ENCODE data around the gene LRRC74A.

The LRRC74A gene

DNA sequence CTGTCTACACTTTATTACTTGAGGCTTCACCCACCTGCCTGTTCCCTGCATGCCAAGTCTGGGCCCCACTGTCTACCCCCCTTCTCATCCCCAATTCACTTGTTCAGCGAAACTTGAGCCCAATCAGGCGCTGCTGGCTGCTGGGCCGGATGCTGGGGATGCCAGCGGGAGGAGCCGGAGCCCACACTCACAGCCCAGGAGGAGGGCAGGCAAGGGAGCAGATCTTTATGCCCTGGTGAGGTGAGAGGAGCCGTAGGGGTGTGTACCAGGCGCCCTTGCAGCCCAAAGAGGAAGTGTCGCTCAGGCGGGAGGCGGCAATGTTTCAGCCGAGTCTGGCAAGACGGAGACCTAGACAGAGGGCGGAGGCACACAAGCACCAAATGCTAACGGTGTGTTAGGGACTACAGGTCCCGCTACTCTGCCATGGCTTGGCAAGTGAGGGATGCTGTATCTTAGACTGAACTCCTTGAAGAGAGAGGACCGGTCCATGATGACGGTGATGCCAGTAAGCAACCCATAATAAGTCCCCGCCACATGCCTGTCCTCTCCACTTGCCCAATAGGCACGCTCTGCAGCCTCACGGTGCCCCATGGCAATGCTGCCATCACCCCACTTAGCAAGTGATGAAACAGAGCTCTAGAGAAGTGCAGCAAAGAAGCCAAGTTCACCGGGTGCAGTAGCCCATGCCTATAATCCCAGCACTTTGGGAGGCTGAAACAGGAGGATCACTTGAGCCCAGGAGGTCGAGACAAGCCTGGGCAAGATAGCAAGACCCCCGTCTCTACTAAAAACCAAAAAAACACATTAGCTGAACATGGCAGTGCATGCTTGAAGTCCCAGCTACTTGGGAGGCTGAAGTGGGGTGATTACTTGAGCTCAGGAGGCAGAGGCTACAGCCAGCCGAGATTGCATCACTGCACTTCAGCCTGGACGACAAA lies 41.6 kb downstream of the LRRC74A start:
- TF ChIP-seq TAF1 (IDR thresholded peaks at IDR 0.05; ENCODE audit: borderline replicate concordance, insufficient read depth, low read length), result no peak
- no peak for TF ChIP-seq FOXP2 (optimal IDR thresholded peaks at IDR 0.05; ENCODE audit: borderline replicate concordance, extremely low read depth, extremely low read length, insufficient read depth)
- no peak for TF ChIP-seq SIN3A (IDR thresholded peaks at IDR 0.05; ENCODE audit: borderline replicate concordance, insufficient read depth, low read length)
- TF ChIP-seq, protein P1, sequence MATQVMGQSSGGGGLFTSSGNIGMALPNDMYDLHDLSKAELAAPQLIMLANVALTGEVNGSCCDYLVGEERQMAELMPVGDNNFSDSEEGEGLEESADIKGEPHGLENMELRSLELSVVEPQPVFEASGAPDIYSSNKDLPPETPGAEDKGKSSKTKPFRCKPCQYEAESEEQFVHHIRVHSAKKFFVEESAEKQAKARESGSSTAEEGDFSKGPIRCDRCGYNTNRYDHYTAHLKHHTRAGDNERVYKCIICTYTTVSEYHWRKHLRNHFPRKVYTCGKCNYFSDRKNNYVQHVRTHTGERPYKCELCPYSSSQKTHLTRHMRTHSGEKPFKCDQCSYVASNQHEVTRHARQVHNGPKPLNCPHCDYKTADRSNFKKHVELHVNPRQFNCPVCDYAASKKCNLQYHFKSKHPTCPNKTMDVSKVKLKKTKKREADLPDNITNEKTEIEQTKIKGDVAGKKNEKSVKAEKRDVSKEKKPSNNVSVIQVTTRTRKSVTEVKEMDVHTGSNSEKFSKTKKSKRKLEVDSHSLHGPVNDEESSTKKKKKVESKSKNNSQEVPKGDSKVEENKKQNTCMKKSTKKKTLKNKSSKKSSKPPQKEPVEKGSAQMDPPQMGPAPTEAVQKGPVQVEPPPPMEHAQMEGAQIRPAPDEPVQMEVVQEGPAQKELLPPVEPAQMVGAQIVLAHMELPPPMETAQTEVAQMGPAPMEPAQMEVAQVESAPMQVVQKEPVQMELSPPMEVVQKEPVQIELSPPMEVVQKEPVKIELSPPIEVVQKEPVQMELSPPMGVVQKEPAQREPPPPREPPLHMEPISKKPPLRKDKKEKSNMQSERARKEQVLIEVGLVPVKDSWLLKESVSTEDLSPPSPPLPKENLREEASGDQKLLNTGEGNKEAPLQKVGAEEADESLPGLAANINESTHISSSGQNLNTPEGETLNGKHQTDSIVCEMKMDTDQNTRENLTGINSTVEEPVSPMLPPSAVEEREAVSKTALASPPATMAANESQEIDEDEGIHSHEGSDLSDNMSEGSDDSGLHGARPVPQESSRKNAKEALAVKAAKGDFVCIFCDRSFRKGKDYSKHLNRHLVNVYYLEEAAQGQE (IDR thresholded peaks at IDR 0.05; ENCODE audit: insufficient read depth in 1 of 2, low read depth in 2 of 2, low read length in 2 of 2), result no peak
- no peak for TF ChIP-seq POLR2AphosphoS5 (IDR thresholded peaks at IDR 0.05; ENCODE audit: low read depth, low read length)

DNA sequence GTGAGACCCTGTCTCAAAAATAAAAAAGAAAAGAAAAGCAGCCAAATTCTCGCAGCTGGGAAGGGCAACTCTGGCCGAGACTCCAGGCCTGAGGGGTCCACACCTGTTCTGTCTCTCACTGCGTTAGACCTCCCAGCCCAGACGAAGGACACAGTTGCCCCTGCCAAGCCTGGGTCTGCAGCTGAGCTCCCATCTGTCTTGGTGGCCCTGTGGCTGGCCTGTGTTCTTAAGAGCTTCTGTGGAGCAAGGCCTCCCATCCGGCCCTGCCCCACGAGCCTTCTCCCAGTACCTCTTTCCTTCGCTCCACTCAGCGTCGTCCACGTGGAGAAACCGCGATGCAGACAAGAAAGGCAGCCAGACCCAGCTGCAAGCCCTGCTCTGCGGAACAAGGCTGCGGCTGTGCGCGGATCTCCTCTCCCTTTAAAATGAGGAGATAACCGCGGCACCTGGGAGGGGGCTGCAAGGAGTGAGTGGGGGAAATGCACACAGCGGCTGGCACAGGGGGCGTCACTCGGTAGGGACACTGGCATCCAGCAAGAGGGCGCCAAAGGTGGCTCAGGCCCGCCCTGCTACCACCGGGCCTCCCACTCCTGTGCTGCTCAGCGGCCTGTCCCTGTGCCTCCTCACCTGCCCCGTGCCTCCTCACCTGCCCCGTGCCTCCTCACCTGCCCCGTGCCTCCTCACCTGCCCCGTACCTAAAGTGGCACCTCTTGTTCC lies 42.4 kb downstream of the LRRC74A start:
- TF ChIP-seq SIN3A (IDR thresholded peaks at IDR 0.05; ENCODE audit: borderline replicate concordance, insufficient read depth, low read length), result no peak
- TF ChIP-seq, protein P1 (IDR thresholded peaks at IDR 0.05; ENCODE audit: insufficient read depth in 1 of 2, low read depth in 2 of 2, low read length in 2 of 2), result no peak
- no peak for TF ChIP-seq POLR2AphosphoS5 (IDR thresholded peaks at IDR 0.05; ENCODE audit: low read depth, low read length)
- TF ChIP-seq FOXP2 (optimal IDR thresholded peaks at IDR 0.05; ENCODE audit: borderline replicate concordance, extremely low read depth, extremely low read length, insufficient read depth), result no peak
- no peak for TF ChIP-seq TAF1 (IDR thresholded peaks at IDR 0.05; ENCODE audit: borderline replicate concordance, insufficient read depth, low read length)

DNA sequence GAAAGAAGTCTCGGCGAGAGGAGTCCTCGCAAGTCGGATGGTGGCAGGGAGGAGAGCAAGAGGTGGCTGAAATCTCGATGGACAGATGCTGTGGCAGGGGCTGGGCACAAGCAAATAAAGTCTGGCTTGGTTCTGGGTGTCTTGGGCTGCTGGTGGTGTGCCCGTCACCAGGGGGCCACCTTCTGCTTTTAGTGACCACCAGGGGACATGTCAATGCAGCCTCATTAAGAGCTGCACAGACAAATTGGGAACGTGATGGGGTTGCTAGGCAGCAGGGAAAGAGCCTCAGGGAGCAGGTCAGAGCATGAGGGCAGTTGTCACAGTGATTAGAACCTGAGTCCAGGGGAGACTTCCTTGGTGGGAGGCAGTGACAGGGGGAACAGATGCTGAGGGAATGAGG lies 44.0 kb downstream of the LRRC74A start:
- TF ChIP-seq, protein P1 (IDR thresholded peaks at IDR 0.05; ENCODE audit: insufficient read depth in 1 of 2, low read depth in 2 of 2, low read length in 2 of 2), result no peak
- TF ChIP-seq SIN3A (IDR thresholded peaks at IDR 0.05; ENCODE audit: borderline replicate concordance, insufficient read depth, low read length) (no peak), FOXP2 (optimal IDR thresholded peaks at IDR 0.05; ENCODE audit: borderline replicate concordance, extremely low read depth, extremely low read length, insufficient read depth) (no peak), POLR2AphosphoS5 (IDR thresholded peaks at IDR 0.05; ENCODE audit: low read depth, low read length) (no peak), TAF1 (IDR thresholded peaks at IDR 0.05; ENCODE audit: borderline replicate concordance, insufficient read depth, low read length) (no peak)

DNA sequence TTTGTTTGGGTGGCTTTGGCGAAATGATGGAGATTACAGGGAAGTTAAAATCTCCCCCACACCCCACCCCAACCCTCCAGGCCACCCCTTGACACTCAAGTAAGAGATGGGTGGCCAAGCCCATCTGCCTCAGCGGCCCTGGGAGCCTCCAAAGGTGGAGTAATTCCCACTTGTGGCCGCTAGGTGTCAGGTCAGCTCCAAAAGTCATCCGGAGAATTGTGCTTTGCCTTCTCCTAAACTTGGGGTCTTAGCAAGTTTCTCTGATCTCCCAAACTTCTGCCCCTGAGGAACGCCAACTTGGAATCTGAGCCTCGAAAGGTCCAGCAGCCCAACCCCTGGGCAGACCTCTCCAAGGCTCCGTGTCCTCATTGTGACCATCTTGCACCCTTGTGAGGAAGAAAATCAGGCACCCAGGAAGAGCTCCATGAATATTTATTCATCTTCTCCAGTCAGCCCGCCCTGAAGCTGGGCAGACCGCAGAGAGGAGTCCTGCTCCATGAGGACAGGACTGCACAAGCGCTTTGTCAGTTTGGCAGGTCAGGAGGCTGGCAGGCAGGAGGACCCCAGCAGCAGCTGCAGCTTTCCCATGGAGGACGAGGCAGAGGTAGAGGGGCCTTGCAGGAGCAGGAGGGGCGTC lies 46.7 kb downstream of the LRRC74A start:
- no peak for TF ChIP-seq SIN3A (IDR thresholded peaks at IDR 0.05; ENCODE audit: borderline replicate concordance, insufficient read depth, low read length)
- no peak for TF ChIP-seq FOXP2 (optimal IDR thresholded peaks at IDR 0.05; ENCODE audit: borderline replicate concordance, extremely low read depth, extremely low read length, insufficient read depth)
- TF ChIP-seq POLR2AphosphoS5 (IDR thresholded peaks at IDR 0.05; ENCODE audit: low read depth, low read length), result no peak

DNA sequence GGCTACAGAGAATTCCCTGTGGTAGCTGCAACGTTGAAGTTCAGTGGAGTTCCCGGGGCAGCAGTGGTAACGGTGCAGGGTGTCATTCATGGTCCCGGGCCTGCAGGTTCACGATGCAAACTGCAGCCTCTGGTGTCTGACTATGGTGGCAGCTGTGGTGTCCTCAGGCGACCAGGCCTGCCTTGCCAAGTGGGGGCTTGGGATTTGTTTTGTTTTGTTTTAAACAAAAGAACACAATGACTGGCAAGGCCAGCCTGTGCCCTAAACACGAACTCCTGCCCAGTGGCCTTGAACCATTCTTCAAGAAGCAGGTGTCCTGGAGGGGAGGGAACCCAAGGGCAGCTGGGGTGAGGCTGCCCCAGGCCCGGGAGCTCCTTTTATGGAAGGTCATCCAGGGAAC lies 48.5 kb downstream of the LRRC74A start:
- TF ChIP-seq, protein P1 (IDR thresholded peaks at IDR 0.05; ENCODE audit: insufficient read depth in 1 of 2, low read depth in 2 of 2, low read length in 2 of 2), result no peak
- no peak for TF ChIP-seq TAF1 (IDR thresholded peaks at IDR 0.05; ENCODE audit: borderline replicate concordance, insufficient read depth, low read length)
- no peak for TF ChIP-seq FOXP2 (optimal IDR thresholded peaks at IDR 0.05; ENCODE audit: borderline replicate concordance, extremely low read depth, extremely low read length, insufficient read depth)
- TF ChIP-seq POLR2AphosphoS5 (IDR thresholded peaks at IDR 0.05; ENCODE audit: low read depth, low read length), result no peak
- no peak for TF ChIP-seq SIN3A (IDR thresholded peaks at IDR 0.05; ENCODE audit: borderline replicate concordance, insufficient read depth, low read length)
